HG03571 (cell line): ENCODE data around the gene NRK.
"Not testable (repeated sequence)": the region's sequence is repeated elsewhere in the genome, so short reads cannot be mapped to it uniquely, and the experiment has no call there.

Source experiments
- ATAC-seq: cut with Tn5 transposase; IDR thresholded peaks from one replicate; pipeline ENCODE4 v1.9.1; 2021; ENCODE audit not compliant: unreplicated experiment

Gene NRK

DNA sequence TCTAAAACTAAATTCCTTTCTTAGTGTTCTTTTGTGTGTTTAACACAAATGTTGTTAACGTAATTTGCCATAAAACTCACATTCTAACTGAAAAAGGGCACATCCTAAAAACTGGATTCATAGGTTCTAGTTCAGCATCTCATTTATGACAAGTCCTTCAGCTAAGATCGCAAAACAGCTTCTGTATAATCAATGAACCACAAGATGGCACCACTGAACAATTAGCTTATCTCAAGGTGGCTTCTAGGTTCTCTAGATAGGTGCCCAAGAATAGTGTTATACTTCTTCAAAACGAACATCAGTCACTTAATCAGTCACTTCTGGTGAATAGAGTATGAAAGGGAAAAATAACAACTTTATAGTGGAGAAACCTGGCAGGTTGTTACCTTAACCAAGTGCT lies 54.3 kb downstream of the NRK start:
- ATAC-seq: no peak

DNA sequence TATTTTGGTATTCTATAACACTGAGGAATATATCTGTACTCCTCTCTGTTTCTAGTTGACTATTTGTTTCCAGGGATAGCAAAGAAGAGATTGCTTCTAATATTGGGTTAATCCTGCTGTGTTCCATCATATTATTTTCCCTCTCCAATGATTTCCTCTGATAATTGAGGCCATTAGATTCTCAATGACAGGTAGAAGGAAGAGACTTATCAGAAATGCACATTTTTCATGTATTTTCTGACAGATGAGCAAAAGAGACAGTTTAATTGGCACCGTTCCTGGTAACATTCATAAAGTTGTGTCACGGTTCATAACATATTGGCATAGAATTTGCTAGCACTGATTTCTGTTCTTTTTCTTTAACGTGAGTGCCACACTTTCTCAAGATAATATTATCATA lies 58.2 kb downstream of the NRK start:
- ATAC-seq: no peak

DNA sequence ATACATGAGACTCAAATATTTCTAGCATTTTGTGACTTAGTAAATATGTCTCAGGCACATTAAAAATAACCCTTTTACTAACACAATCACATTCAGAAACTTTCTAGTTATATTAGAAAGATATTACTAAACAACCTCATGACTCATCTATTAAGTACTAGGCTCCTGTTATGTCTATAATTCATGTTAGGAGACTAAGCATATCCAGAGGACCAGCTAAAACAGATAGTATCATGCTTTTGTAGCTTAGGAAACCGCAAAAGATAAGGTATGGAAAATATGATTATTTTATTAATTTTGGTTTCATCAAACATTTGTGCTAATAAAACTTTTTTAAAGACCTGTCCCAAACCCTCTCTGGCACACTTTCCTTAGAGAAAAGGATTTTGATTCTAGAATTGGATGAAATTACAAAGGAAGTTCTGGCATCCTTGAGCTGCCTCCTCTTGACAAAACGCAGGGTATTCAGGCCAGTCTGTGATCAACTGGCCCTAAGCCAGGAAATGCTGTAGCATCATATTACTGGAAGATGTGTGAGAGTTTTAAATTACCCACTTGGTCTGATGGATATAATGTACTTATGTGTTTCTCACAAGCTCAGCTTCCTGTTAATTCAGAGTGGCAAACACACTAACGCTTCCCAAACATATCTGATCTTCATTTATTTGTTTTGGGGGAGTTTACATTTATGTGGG lies 60.4 kb downstream of the NRK start:
- no peak for ATAC-seq

DNA sequence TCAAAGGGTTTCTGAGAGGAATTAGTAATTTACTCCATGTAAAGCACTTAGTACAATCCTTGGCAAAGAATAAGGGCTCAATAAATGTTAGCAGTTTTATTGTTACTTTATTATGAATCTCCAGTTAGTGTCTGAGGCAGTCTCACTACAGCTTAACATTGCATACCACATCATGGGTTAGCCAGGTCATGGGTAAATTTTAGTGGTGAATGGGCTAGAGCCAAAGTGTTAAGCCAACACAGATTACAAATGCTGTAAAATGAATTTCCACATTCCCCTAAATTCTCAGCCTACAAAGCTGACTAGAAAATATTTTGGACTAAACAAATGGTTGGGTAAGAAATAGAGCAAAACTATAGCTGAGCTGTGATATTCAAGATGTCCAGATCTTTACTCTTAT lies 72.4 kb downstream of the NRK start:
- no peak for ATAC-seq

DNA sequence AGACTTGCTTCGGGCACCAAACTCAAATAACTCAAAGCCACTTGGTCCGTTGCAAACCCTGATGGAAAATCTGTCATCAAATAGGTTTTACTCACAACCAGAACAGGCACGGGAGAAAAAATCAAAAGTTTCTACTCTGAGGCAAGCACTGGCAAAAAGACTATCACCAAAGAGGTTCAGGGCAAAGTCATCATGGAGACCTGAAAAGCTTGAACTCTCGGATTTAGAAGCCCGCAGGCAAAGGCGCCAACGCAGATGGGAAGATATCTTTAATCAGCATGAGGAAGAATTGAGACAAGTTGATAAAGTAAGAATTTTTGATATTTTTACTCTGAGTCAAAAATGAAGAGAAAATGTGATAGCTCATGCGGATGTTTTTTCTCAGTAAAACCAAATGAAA lies 87.2 kb downstream of the NRK start:
- ATAC-seq: no peak

DNA sequence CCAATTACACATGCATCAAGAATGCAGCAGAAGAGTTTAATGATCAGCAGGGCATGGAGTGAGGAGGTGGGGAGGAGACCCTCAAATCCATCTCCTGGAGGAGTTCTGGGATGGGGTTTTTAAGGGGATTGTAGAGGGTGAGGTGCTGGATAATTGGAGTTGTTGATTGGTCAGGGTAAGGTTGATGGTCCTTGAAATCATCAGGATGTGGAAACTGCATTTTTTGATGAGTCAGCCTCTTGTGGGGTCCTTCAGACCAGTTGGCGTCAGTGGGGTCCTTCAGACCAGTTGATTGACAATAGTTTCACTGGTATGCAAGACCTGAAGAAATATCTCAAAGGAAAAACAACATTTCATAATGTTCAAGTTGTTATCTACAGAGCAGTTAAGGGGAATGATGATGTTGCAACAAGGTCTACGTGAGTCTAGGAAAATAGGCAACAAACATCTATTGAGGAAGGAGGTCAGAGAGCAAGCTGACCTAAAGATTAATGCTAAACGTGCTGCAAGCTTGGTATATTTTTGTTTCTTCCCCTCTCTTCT lies 88.3 kb downstream of the NRK start:
- no peak for ATAC-seq

DNA sequence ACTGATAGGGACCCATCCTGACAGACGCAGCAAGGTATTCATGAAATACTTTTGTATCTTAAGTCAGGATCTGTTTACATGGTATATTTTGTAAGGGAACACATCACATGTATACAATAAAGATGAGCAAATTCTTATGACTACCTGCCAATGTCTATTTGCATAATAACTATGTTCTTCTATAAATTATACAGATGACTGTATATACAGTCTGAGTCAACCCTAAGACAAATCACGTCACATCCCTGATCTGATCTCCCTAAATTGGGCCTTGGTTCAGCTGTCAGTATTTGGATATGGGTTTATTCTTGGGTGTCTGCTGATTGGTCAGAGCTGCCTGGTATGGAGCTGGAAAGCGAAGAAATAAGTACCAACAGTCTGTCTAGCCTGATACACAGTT lies 122.9 kb downstream of the NRK start:
- no peak for ATAC-seq

DNA sequence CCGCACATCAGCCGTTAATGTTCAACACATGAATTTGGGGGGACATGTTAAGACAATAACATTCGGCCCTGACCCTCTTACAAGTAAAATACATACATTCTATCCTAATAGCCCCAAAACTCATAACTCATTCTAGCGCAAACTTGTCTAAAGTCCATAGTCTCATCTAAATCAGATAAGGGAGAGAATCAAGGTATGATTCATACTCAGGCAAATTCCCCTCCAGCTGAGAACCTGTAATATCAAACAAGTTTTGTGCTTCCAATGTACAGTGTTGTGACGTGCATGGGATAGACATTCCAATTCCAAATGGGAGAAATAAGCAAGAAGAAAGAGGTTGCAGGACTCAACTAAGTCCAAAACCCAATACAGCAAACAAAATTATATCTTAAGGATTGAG lies 147.1 kb downstream of the NRK start:
- no peak for ATAC-seq

DNA sequence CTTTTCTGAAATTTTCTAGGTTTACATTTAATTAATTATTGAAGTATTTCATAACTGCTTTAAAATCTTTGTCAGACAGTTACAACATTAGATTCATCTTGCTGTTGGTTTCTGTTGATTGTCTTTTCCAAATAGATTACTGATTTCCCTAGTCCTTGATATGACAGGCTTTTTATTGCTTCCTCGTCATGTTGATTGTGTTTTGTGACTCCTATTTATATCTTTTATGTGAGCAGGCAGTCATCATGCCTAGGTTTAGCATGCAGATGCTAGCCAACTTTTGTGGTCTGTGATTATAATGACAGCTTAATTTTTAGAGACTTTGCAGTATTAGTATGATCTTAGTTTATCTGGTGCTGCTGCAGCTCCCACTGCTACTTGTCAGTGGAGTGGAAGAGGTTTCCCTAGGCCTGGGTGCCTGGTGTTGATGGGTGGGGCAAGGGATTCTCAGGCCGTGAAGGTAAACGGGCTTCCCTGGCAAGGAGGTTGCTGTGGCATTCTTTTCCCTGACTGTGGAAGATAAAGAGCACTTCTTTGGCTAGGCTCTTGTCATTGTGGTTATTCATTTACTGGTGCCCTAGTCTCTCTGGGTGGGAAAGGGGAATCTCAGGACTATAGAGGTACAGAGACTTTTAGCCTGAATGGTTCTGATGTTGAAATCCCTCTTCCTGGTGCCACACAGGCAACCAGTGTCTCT lies 150.5 kb downstream of the NRK start:
- ATAC-seq: no peak

DNA sequence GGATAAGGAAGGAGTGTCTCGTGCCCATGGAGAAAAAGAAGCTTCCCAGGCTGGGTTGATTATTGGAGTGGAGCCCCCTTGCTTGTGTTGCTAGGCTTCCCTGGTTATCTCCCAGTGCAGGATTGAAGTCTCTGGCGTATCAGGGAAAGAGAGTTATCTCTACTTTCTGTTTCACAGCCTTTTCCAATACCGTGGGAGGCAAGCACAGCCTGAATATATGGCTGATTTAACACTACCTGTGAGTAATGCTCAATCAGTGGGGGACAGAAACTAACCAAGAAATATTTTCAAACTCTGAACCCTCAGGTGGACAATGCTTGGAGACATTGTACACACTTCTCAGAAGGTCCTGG lies 151.0 kb downstream of the NRK start:
- ATAC-seq: no peak

DNA sequence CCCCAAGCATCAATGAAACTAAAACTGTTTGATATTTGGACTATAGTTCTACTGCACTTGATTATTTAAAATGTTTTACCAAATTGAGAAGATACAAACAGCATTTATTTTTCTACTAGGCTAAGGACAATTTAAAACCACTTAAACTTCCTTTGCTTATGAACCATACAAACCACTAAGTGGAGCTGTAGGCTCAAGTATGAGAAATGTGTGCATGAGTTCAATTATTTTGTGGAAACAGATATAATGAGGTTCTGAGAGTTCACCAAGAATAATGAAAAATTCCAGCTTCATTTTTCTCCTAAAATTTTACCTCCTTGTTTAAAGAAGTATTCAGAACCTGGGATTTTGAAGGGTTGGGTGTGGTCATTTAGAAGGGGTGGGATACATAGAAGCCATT lies 153.0 kb downstream of the NRK start:
- ATAC-seq: no peak

DNA sequence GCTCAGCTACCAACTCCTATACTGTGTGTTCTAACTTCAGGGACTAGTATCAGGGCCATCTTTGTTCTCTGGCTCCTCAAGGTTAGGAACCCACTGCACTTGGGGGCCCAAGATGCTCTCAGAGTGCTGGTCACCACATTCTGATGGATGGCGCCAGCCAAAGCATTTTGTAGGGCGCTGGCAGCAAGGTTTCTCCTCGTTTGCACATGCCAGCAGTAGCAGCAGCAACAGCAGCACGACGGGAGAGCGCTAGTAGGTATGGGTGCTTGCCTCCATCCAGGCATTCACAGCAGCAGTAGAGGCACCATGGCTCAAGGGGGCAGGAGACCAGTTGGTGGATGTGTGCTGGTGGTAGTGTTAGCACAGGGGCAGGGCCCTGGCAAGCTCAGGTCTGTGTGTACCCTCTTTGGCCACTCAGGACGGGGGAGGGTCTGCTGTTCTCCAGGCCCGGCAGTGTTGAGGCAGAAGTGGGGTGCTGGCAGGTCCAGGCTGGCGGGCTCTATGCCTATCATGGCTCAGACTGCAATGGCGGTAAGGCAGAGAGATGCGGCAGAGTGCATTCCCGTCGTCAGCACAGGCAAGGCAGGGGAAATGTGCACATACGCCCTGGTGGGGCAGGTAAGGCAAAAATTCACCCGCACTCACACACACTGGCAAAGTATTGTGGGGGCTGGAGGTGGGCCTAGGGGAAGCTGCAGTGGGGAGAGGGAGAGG lies 159.6 kb downstream of the NRK start:
- no peak for ATAC-seq

DNA sequence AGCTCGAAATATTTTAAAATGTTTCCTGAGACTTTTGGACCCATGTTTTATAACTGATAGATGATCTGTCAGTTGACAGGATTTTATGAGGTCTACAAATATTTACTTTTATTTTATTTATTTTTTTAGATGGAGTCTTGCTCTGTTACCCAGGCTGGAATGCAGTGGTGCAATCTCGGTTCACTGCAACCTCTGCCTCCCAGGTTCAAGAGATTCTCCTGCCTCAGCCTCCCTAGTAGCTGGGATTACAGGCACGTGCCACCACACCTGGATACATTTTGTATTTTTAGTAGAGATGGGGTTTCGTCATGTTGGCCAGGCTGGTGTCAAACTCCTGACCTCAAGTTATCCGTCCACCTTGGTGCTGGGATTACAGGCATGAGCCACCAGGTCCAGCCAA lies 166.1 kb downstream of the NRK start:
- ATAC-seq: not testable (repeated sequence)

DNA sequence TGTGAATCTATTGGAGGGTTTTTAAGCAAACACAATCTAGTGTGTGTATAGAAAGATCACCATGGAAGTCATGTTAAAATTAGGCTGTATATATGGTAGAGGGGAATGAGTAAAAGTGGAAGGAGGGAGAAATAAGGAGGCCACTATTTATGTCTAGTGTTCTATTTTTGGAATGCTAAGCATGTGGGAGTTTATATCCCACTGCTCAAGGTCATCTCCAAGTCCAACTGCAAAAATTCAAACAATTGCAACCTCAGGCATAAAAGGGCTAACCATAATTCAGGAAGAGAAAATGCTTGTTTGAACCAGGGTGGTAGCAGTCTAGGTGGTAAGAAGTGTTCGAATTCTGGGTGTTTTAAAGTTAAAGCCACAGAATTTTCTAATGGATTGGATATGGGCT lies 177.0 kb downstream of the NRK start:
- ATAC-seq: no peak

DNA sequence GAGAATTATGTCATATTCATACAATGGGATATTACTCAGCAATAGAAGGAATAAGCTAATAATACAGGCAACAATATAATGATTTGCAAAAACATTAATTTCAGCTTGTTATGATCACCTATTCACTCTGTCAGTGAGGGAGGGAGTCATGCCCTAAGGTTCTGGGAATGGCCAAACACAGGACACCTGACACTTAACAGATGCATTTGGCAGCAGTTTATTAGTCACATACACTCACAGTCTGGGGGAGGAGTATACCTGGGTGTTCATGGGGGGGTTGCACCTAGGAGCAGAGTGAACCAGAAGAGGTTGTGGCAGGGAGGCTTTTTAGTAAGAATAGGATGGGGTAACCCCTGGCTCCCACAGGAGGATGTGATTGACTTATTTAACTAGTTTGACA lies 177.9 kb downstream of the NRK start:
- ATAC-seq: no peak

DNA sequence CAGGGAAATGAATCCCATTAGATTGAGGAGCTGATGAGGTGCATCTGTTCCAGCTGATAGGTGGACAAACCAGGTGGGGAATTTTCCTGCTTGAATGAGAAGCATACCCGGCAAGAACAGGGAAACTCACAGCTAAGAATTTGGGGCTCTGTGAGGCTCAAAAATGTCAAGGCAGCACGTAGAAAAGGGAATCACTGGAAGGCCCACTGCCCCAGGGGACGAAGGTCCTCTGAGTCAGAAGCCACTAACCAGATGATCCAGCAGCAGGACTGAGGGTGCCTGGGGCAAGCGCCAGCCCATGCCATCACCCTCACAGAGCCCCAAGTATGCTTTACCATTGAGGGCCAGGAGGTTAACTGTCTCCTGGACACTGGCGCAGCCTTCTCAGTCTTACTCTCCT lies 178.3 kb downstream of the NRK start:
- ATAC-seq: not testable (repeated sequence)

DNA sequence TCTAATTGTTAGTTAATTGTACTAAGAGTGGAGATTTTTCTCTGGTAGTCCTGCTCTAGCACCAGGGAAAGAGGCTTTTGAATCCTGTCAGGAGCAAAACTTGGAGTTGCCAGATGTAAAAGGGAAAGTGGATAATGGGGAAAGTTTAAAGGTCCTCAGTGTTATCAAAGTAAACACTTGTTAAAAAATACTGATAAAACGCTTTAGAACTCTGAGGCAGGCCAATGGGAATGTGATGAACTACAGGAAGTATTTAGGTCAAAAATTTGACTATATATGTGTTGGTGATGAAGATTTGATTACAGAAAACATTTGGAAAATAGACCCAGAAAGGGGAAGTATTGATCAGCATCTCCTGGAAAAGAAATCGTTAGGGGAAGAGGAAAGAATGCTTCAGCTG lies 183.3 kb downstream of the NRK start:
- no peak for ATAC-seq

DNA sequence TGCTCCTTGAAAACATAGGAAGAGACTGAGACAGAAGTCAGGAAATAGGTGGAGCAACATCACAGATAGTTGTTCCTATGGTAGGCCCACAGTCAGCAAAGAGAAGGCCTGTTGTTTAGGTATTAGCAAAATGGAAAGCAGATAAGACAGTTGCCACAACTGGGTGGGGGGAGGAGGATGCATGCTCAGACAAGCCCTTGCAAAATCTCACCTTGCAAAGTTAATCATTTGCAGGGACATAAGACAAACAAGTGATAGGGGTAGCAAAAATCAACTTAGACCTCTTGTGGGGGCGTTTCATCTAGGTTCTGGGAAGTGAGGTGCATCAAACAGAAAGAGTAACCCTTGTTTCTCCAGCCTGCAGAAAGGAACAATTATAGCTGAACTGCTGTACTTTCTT lies 185.5 kb downstream of the NRK start:
- no peak for ATAC-seq
